ENCODE measurements around the gene GGA2. TPM values are rescaled to one million over a fixed set of nuclear protein-coding genes. Genes with fewer than 3 reads are reported as not detected.

GGA2 gene
- total RNA-seq, 4 donors from 2014 or later = 44.1 to 117 (median 53.4) TPM

DNA sequence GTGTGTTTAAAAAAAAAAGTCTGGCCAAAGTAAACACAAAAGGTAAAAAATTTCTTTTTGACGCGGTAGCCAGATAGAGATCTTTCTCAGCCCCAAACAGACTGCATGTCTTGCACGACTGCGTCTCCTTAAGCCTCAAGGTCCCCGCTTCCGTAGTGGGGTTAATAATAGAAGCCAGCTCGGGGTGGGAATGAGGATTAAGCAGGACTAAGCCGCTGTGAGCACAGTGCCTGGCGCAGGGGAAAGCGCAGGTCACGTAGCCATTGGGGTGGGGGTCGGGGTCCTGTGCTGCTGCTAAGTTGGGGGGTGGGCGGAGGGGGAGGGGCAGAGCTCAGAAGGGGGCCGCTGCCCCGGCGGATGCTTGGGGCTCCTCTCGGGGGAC, 521 bp downstream of the GGA2 start:
- peaks cover 40% of the 10 kb centered on the region for H3K4me1 ChIP-seq
- TF ChIP-seq EP300 (IDR thresholded peaks at IDR 0.05) = no peak
- no peak for TF ChIP-seq POLR2A (IDR thresholded peaks at IDR 0.05)
- no peak for TF ChIP-seq CTCF (IDR thresholded peaks at IDR 0.05)
- TF ChIP-seq POLR2AphosphoS5 (IDR thresholded peaks at IDR 0.05) = no peak
- peak overlapping the region; percentile 86 for H3K27ac ChIP-seq
- H3K9me3 ChIP-seq = no peaks in the 10 kb centered on the region
- 0% methylated on average over 11 of the region's 17 CpGs for whole genome bisulfite sequencing
- H3K27me3 ChIP-seq = no peaks in the 10 kb centered on the region
- no peaks in the 10 kb centered on the region for H3K36me3 ChIP-seq
- peak overlapping the region; percentile 84 for H3K4me3 ChIP-seq
- no peak for DNase-seq (ENCODE audit: low spot score in 2 of 2)

DNA sequence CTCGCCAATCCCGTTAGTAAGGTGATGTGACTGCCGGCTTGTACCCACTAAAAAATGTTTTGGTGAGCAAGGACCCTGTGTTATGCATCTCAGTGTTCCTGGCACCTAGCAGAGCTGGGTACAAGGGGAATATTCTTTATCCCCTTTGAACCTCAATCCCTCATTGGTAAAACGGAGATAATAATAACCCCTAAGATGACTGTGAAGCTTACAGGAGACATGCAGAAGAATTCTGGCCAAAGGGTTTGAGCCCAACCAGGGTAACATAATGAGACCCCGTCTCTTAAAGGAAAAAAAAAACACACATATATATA, 896 bp downstream of the GGA2 start:
- H3K4me3 ChIP-seq = peak overlapping the region; percentile 84
- no peaks in the 10 kb centered on the region for H3K36me3 ChIP-seq
- no peak for DNase-seq (ENCODE audit: low spot score in 2 of 2)
- peaks cover 44% of the 10 kb centered on the region for H3K4me1 ChIP-seq
- H3K9me3 ChIP-seq = no peaks in the 10 kb centered on the region
- no peak overlapping the region for H3K27ac ChIP-seq
- TF ChIP-seq CTCF (IDR thresholded peaks at IDR 0.05) (no peak), POLR2A (IDR thresholded peaks at IDR 0.05) (no peak), EP300 (IDR thresholded peaks at IDR 0.05) (no peak), POLR2AphosphoS5 (IDR thresholded peaks at IDR 0.05) (no peak)
- 9% methylated on average over 5 of the region's 5 CpGs for WGBS
- no peaks in the 10 kb centered on the region for H3K27me3 ChIP-seq

DNA sequence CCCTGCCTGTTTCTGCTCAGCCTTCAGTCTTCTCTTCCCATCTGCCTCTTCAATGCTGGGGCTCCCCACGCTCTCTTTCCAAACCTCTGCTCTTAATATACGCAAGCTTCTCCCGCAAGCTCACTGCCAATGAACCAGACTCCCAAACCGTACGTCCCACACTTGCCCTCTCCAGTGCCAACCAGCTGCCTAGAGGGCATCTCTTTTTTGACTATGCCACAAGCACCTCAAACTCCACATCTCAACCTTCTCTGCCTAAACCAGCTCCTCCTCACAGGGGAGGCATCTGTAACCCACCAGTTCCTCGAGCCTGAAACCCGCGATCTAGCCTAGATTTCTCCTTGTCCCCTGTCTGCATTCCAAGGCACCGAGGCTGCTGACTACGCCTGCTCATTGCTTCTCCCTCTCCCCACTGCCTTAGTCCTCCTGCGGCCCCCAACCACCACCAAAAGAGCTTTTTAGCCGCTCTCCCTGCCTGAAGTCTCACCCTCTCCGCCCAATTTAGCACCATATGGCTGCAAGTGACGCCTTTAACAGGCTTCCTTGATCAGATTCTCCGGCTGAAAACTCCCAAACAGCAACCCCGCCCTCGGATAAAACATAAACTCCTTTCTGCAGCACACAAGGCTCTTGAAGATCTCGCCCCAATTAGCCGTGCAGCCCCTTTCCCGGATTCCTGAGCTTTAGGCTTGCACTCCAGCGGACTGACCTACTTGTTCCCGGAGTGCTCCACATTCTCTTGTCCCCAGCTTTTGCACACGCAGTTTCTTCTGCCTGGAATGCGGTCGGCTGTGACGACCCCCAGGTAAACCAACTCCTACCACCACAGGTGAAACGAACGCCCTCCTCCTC, 1.5 kb downstream of the GGA2 start:
- Histone ChIP-seq H3K9me3 (no peaks in the 10 kb centered on the region), H3K4me1 (peaks cover 50% of the 10 kb centered on the region), H3K27ac (peak overlapping the region; percentile 34), H3K4me3 (peak overlapping the region; percentile 84), H3K36me3 (no peaks in the 10 kb centered on the region), H3K27me3 (no peaks in the 10 kb centered on the region)
- WGBS = 20% methylated on average over 28 of the region's 28 CpGs
- no peak for TF ChIP-seq CTCF (IDR thresholded peaks at IDR 0.05)
- no peak for TF ChIP-seq POLR2A (IDR thresholded peaks at IDR 0.05)
- no peak for TF ChIP-seq POLR2AphosphoS5 (IDR thresholded peaks at IDR 0.05)
- TF ChIP-seq EP300 (IDR thresholded peaks at IDR 0.05) = no peak
- no peak for DNase-seq (ENCODE audit: low spot score in 2 of 2)

- no peak for DNase-seq (ENCODE audit: low spot score in 2 of 2)
- Histone ChIP-seq H3K9me3 (no peaks in the 10 kb centered on the region), H3K4me3 (no peak overlapping the region), H3K4me1 (peaks cover 65% of the 10 kb centered on the region), H3K36me3 (no peaks in the 10 kb centered on the region), H3K27me3 (no peaks in the 10 kb centered on the region), H3K27ac (no peak overlapping the region)
- 93% methylated on average over 8 of the region's 8 CpGs for WGBS
- no peak for TF ChIP-seq POLR2AphosphoS5 (IDR thresholded peaks at IDR 0.05)
- TF ChIP-seq POLR2A (IDR thresholded peaks at IDR 0.05) = no peak
- no peak for TF ChIP-seq EP300 (IDR thresholded peaks at IDR 0.05)
- TF ChIP-seq CTCF (IDR thresholded peaks at IDR 0.05) = no peak
These were observed 3.7 kb downstream of the GGA2 start for GRCh38 chr16:23506606-23506994.

- 82% methylated on average over 7 of the region's 7 CpGs for WGBS
- peaks cover 72% of the 10 kb centered on the region for H3K4me1 ChIP-seq
- H3K9me3 ChIP-seq = no peaks in the 10 kb centered on the region
- H3K27ac ChIP-seq = no peak overlapping the region
- H3K4me3 ChIP-seq = no peak overlapping the region
- H3K36me3 ChIP-seq = no peaks in the 10 kb centered on the region
- H3K27me3 ChIP-seq = no peaks in the 10 kb centered on the region
- DNase-seq (ENCODE audit: low spot score in 2 of 2) = no peak
- no peak for TF ChIP-seq POLR2AphosphoS5 (IDR thresholded peaks at IDR 0.05)
- TF ChIP-seq EP300 (IDR thresholded peaks at IDR 0.05) = no peak
- no peak for TF ChIP-seq POLR2A (IDR thresholded peaks at IDR 0.05)
- TF ChIP-seq CTCF (IDR thresholded peaks at IDR 0.05) = no peak
These were observed 4.4 kb downstream of the GGA2 start for GRCh38 chr16:23505671-23506605.

Measured in suprapubic skin (tissue), 4 donors.